IMR-90 (cell line): ENCODE results near the gene P4HA3. TPM values are rescaled to one million over a fixed set of nuclear protein-coding genes. Genes with fewer than 3 reads are reported as not detected.

Experiments
- ATAC-seq: fragments of 200-7000 bp; cut with Tn5 transposase; 2 replicates; pipeline ENCODE4 v1.9.1; 2020; ENCODE audit warnings: low read depth, mild to moderate bottlenecking, moderate library complexity
- BruUV-seq: library from RNA; stranded (reverse); fragments of 400-500 nt; replicated peaks from 2 replicates; lab custom pipeline; 2021; lab: Mats Ljungman, UMichigan
- CTCF ChIA-PET: fragments of 300-600 bp; formaldehyde crosslinking; extraction: SDS; loops from one replicate; lab custom pipeline; 2021; ENCODE audit warnings: antibody characterized with exemption; lab: Yijun Ruan, JAX
- POLR2A ChIA-PET: fragments of 300-600 bp; sonication (Branson Sonifier 250); formaldehyde crosslinking; loops from one replicate; lab custom pipeline; 2022; ENCODE audit warnings: antibody characterized with exemption; ENCODE audit not compliant: unreplicated experiment; lab: Charles Lee
- DNase-seq: peaks from one replicate; pipeline ENCODE4 v3.0.0; 2013
- H2AFZ ChIP-seq: replicated peaks from 2 replicates; pipeline ENCODE3; 2013; ENCODE audit warnings: low read length, mild to moderate bottlenecking; ENCODE audit not compliant: poor library complexity
- H2AK5ac ChIP-seq: 2 replicates; pipeline ENCODE4 v1.6.1; 2013; ENCODE audit warnings: low read depth, low read length, inconsistent platforms
- H2AK9ac ChIP-seq: replicated peaks from 2 replicates; pipeline ENCODE3; 2013; ENCODE audit warnings: mild to moderate bottlenecking, low read depth, low read length, moderate library complexity; ENCODE audit not compliant: poor library complexity
- H2BK120ac ChIP-seq: 2 replicates; pipeline ENCODE4 v1.6.1; 2013; ENCODE audit warnings: low read depth, low read length, inconsistent platforms
- H2BK15ac ChIP-seq: 3 replicates; pipeline ENCODE4 v1.6.1; 2013; ENCODE audit warnings: low read depth, low read length, inconsistent platforms
- H2BK20ac ChIP-seq: 2 replicates; pipeline ENCODE4 v1.6.1; 2013; ENCODE audit warnings: low read depth, mild to moderate bottlenecking, inconsistent platforms, low read length, moderate library complexity
- H2BK5ac ChIP-seq: 2 replicates; pipeline ENCODE4 v1.6.1; 2013; ENCODE audit warnings: mild to moderate bottlenecking, low read depth, low read length, inconsistent platforms; ENCODE audit not compliant: poor library complexity, severe bottlenecking
- H3K14ac ChIP-seq: replicated peaks from 2 replicates; pipeline ENCODE4 v1.6.1; 2013; ENCODE audit warnings: low read depth, low read length, inconsistent platforms
- H3K18ac ChIP-seq: 2 replicates; pipeline ENCODE4 v1.6.1; 2013; ENCODE audit warnings: low read depth, low read length, control low read depth
- H3K23ac ChIP-seq: 2 replicates; pipeline ENCODE4 v1.6.1; 2013; ENCODE audit warnings: low read depth, low read length, inconsistent platforms
- H3K27ac ChIP-seq: 2 replicates; pipeline ENCODE4 v1.5.1; 2013; ENCODE audit warnings: mild to moderate bottlenecking, control low read depth, low read length; ENCODE audit not compliant: insufficient read depth
- H3K27me3 ChIP-seq: 2 replicates; pipeline ENCODE4 v1.6.1; 2013; ENCODE audit warnings: low read length; ENCODE audit not compliant: control insufficient read depth, insufficient read depth
- H3K36me3 ChIP-seq: 2 replicates; pipeline ENCODE4 v1.6.1; 2013; ENCODE audit warnings: low read length, mixed read lengths; ENCODE audit not compliant: control insufficient read depth, insufficient read depth
- H3K4ac ChIP-seq: 2 replicates; pipeline ENCODE4 v1.6.1; 2013; ENCODE audit warnings: low read depth, low read length, inconsistent platforms
- H3K4me1 ChIP-seq: 2 replicates; pipeline ENCODE4 v1.6.1; 2013; ENCODE audit warnings: low read length, mixed read lengths; ENCODE audit not compliant: control insufficient read depth, insufficient read depth
- H3K4me2 ChIP-seq: 2 replicates; pipeline ENCODE4 v1.6.1; 2013; ENCODE audit warnings: low read depth, mild to moderate bottlenecking, control low read depth, low read length, moderate library complexity
- H3K4me3 ChIP-seq: 2 replicates; pipeline ENCODE4 v1.5.1; 2013; ENCODE audit warnings: low read depth, mild to moderate bottlenecking, control low read depth, low read length, moderate library complexity; ENCODE audit not compliant: insufficient read depth
- H3K56ac ChIP-seq: 2 replicates; pipeline ENCODE4 v1.6.1; 2013; ENCODE audit warnings: low read length, inconsistent platforms; ENCODE audit not compliant: insufficient read depth; ENCODE audit errors: extremely low read depth
- H3K79me1 ChIP-seq, 2 experiments: 2 replicates each; pipeline ENCODE4 v1.6.1; 2013; ENCODE audit warnings: low read length in 2 of 2, inconsistent platforms in 1 of 2, low read depth in 1 of 2
- H3K9ac ChIP-seq: 2 replicates; pipeline ENCODE4 v1.6.1; 2013; ENCODE audit warnings: low read depth, low read length, control low read depth
- H3K9me1 ChIP-seq: 2 replicates; pipeline ENCODE4 v1.6.1; 2013; ENCODE audit warnings: low read length, inconsistent platforms; ENCODE audit not compliant: insufficient read depth
- H3K9me3 ChIP-seq: 2 replicates; pipeline ENCODE4 v1.6.1; 2013; ENCODE audit warnings: low read length; ENCODE audit not compliant: control insufficient read depth, insufficient read depth
- H4K20me1 ChIP-seq: 2 replicates; pipeline ENCODE4 v1.6.1; 2013; ENCODE audit warnings: low read length, inconsistent platforms; ENCODE audit not compliant: insufficient read depth
- H4K5ac ChIP-seq: 2 replicates; pipeline ENCODE4 v1.6.1; 2013; ENCODE audit warnings: mild to moderate bottlenecking, low read depth, low read length, control low read depth
- H4K8ac ChIP-seq, 2 experiments: 2 replicates each; pipeline ENCODE4 v1.6.1; 2013; ENCODE audit warnings: low read depth in 2 of 2, low read length in 2 of 2, control low read depth in 1 of 2, inconsistent platforms in 1 of 2
- H4K91ac ChIP-seq: 2 replicates; pipeline ENCODE4 v1.6.1; 2013; ENCODE audit warnings: low read depth, low read length, inconsistent platforms; ENCODE audit not compliant: insufficient read depth
- CEBPB ChIP-seq: IDR thresholded peaks from 2 replicates; pipeline ENCODE4 v1.6.1; 2012; ENCODE audit warnings: low read depth, low read length, improper control_type of control experiment
- FOS ChIP-seq: fragments of 150-350 bp; IDR thresholded peaks from 2 replicates; pipeline ENCODE4 v1.6.1; 2016; ENCODE audit warnings: low read depth, low read length
- MAFK ChIP-seq: IDR thresholded peaks from 2 replicates; pipeline ENCODE4 v1.6.1; 2012; ENCODE audit warnings: low read depth, low read length, improper control_type of control experiment
- MAZ ChIP-seq: IDR thresholded peaks from 2 replicates; pipeline ENCODE4 v1.6.1; 2012; ENCODE audit warnings: low read depth, mild to moderate bottlenecking, low read length, improper control_type of control experiment, moderate library complexity, borderline replicate concordance
- SMC3 ChIP-seq: fragments of 150-350 bp; IDR thresholded peaks from 2 replicates; pipeline ENCODE4 v1.6.1; 2016; ENCODE audit warnings: low read depth, mild to moderate bottlenecking, antibody characterized with exemption, low read length, moderate library complexity
- WGBS, 2 experiments: methylation state at CpG; one replicate each; pipeline versions ENCODE4 v1.1.5 to v1.1.7; 2013; ENCODE audit warnings: missing lambda C conversion rate in 2 of 2; ENCODE audit not compliant: insufficient read length in 1 of 2; ENCODE audit errors: extremely low coverage in 2 of 2; 5-methylcytosine and 5-hydroxymethylcytosine counted together
- dilution Hi-C: fragments of 300-500 bp; cut with HindIII; formaldehyde crosslinking; loops from one replicate; pipeline ENCODE4 v1.14.3; 2018; ENCODE audit warnings: low sequenced_read_pairs; ENCODE audit not compliant: unreplicated experiment
- in situ Hi-C: fragments of 300-500 bp; cut with MboI; formaldehyde crosslinking; loops from 3 replicates; pipeline ENCODE4 v1.14.3; 2019; ENCODE audit warnings: low sequenced_read_pairs, inconsistent platforms, mixed read lengths
- intact Hi-C: fragments of 100-400 bp; cut with micrococcal nuclease; formaldehyde crosslinking; loops from 2 replicates; pipeline ENCODE4 v1.10.0; 2022
- polyA plus RNA-seq, 3 experiments: library from polyadenylated mRNA; depleted of rRNA; stranded (reverse); fragments of >200 nt; gene quantifications; 2 replicates each; pipeline ENCODE4 v1.2.3, GENCODE V29; 2012; ENCODE audit warnings: low replicate concordance in 1 of 3
- total RNA-seq: library from RNA; depleted of rRNA; stranded (reverse); fragments of >200 nt; gene quantifications from 2 replicates; pipeline ENCODE4 v1.2.3, GENCODE V29; 2012

The P4HA3 gene
- total and polyA plus RNA-seq, 2 of the 4 experiments (the other 2 are of a cell fraction): 2.9 to 5.7 TPM

- H3K4me1 ChIP-seq: peaks cover 12% of the 10 kb centered on the region
- DNase-seq (peak; percentile 90), ATAC-seq (peak; percentile 84)
- peak overlapping the region; percentile 30; the same call in 1 of the 2 replicates for H3K4me2 ChIP-seq
- H2AK9ac ChIP-seq: no peak overlapping the region
- 0 out of 3 replicates have a peak overlapping the region, but pooled peaks have one; percentile 17 for H2BK15ac ChIP-seq
- in situ Hi-C loops: loop anchor here (10.0 kb wide), 1 partner anchor 56 kb away; no protein-coding TSS in a partner anchor
- no peak overlapping the region for H3K56ac ChIP-seq
- H3K27ac ChIP-seq: peak overlapping the region; percentile 80; the same call in 1 of the 2 replicates
- WGBS, 2 experiments: no CpG with 5 or more reads among the region's 11 CpGs
- peak overlapping the region; percentile 1; the same call in 1 of the 2 replicates for H4K91ac ChIP-seq
- H3K23ac ChIP-seq: no peak overlapping the region
- CTCF ChIA-PET: interaction anchor here (1.0 kb wide), 1 partner anchor 9 kb away, joined by 3 read pairs; no protein-coding TSS in a partner anchor
- no peak overlapping the region for H3K9ac ChIP-seq
- BruUV-seq: no TSS peak
- peak overlapping the region; percentile 57 for H2BK5ac ChIP-seq
- H3K18ac ChIP-seq: peak overlapping the region; percentile 90
- dilution Hi-C loops: no loop called here
- H3K9me3 ChIP-seq: no peaks in the 10 kb centered on the region
- peak overlapping the region; percentile 34; the same call in 1 of the 2 replicates for H3K4ac ChIP-seq
- no peak overlapping the region; the same call in 1 of the 2 replicates for H3K14ac ChIP-seq
- no peaks in the 10 kb centered on the region for H3K79me1 ChIP-seq
- peak overlapping the region; percentile 35 for H2AFZ ChIP-seq
- peaks cover 22% of the 10 kb centered on the region for H3K36me3 ChIP-seq
- TF ChIP-seq SMC3 (peak; percentile 14; the same call in 1 of the 2 replicates), CEBPB (peak; percentile 97), FOS (peak; percentile 2; the same call in 1 of the 2 replicates), MAFK (no peak), MAZ (peak; percentile 23; the same call in 1 of the 2 replicates)
- 0 out of 2 replicates have a peak overlapping the region, but pooled peaks have one; percentile 13 for H2AK5ac ChIP-seq
- H3K9me1 ChIP-seq: peaks cover 18% of the 10 kb centered on the region; the same call in 1 of the 2 replicates
- no peak overlapping the region for H3K4me3 ChIP-seq
- POLR2A ChIA-PET: no interaction called here
- H4K8ac ChIP-seq: peak overlapping the region; percentile 16 to 25; a peak in 2 of 4 replicates
- no peaks in the 10 kb centered on the region for H4K20me1 ChIP-seq
- peak overlapping the region; percentile 75; the same call in 1 of the 2 replicates for H2BK120ac ChIP-seq
- intact Hi-C loops: no loop called here
- peak overlapping the region; percentile 51 for H4K5ac ChIP-seq
- H2BK20ac ChIP-seq: peak overlapping the region; percentile 50; the same call in 1 of the 2 replicates
- no peaks in the 10 kb centered on the region for H3K27me3 ChIP-seq
Measured at GRCh38 chr11:74269161-74269811, 42.2 kb downstream of the P4HA3 start.
